ENCODE data around the gene SATB1. TPM values are rescaled to one million over a fixed set of nuclear protein-coding genes. Genes with fewer than 3 reads are reported as not detected.

The SATB1 gene
- polyA plus RNA-seq, 2 of the 4 experiments (the other 2 are of a cell fraction) = 0.05 TPM; not detected in 1

DNA sequence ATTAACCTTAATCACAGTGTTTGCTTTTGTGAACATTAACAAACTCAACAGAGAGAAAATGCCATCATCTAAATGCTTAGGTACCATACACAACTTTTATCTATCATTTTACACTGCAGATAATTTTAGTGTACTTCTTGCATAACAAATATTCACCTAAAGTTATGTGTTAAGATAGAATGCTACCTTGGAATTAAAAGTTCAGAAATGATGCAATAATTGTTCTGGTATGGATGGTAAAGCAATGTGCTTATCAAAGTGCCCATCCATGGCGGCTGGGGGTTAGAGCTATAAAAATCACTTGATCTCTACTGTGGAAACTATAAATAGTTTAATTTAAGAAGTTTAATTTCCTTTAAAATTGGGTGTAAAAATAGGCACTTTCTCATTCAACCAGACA is 28.7 kb downstream of the SATB1 start:
- ChIA-PET POLR2A (no interaction called here), CTCF (interaction anchor here (0.5 kb wide), 1 partner anchor 75 kb away, joined by 3 read pairs; no protein-coding TSS in a partner anchor)
- WGBS (ENCODE audit: missing lambda C conversion rate) = 0% methylated on average over 1 of the region's 1 CpG
- Histone ChIP-seq H3K4me1 (no peaks in the 10 kb centered on the region), H3K4me3 (no peak overlapping the region), H3K9me3 (no peaks in the 10 kb centered on the region), H3K27ac (no peak overlapping the region), H3K4me2 (no peak overlapping the region)
- FAIRE-seq (no peak), ATAC-seq (no peak), DNase-seq (ENCODE audit: low read depth in 1 of 2, low spot score in 1 of 2) (no peak)
- TF ChIP-seq KDM1A (IDR thresholded peaks at IDR 0.05; ENCODE audit: low read depth) (no peak), ZFP36 (IDR thresholded peaks at IDR 0.05; ENCODE audit: borderline replicate concordance, partially characterized antibody) (no peak), HOXB5 (CRISPR knock-in tag; IDR thresholded peaks at IDR 0.05) (no peak), NR3C1 (IDR thresholded peaks at IDR 0.05) (no peak), RAD21 (conservative IDR thresholded peaks at IDR 0.05 in 1 of 2, IDR thresholded peaks at IDR 0.05 in 1 of 2) (no peak), CHD4 (IDR thresholded peaks at IDR 0.05; ENCODE audit: borderline replicate concordance) (no peak), ZSCAN20 (CRISPR knock-in tag; IDR thresholded peaks at IDR 0.05) (no peak), EP300 (IDR thresholded peaks at IDR 0.05) (no peak)
- TF ChIP-seq, protein P1, sequence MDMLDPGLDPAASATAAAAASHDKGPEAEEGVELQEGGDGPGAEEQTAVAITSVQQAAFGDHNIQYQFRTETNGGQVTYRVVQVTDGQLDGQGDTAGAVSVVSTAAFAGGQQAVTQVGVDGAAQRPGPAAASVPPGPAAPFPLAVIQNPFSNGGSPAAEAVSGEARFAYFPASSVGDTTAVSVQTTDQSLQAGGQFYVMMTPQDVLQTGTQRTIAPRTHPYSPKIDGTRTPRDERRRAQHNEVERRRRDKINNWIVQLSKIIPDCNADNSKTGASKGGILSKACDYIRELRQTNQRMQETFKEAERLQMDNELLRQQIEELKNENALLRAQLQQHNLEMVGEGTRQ (IDR thresholded peaks at IDR 0.05) = no peak
- TF ChIP-seq, protein P2, sequence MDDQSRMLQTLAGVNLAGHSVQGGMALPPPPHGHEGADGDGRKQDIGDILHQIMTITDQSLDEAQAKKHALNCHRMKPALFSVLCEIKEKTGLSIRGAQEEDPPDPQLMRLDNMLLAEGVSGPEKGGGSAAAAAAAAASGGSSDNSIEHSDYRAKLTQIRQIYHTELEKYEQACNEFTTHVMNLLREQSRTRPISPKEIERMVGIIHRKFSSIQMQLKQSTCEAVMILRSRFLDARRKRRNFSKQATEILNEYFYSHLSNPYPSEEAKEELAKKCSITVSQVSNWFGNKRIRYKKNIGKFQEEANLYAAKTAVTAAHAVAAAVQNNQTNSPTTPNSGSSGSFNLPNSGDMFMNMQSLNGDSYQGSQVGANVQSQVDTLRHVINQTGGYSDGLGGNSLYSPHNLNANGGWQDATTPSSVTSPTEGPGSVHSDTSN (IDR thresholded peaks at IDR 0.05) = no peak
- TF ChIP-seq, protein P3, sequence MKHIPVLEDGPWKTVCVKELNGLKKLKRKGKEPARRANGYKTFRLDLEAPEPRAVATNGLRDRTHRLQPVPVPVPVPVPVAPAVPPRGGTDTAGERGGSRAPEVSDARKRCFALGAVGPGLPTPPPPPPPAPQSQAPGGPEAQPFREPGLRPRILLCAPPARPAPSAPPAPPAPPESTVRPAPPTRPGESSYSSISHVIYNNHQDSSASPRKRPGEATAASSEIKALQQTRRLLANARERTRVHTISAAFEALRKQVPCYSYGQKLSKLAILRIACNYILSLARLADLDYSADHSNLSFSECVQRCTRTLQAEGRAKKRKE (CRISPR knock-in tag; IDR thresholded peaks at IDR 0.05; ENCODE audit: low read depth) = no peak

GRCh38 chr3:18394384-18394995 is 30.6 kb downstream of the SATB1 start:
- H3K27ac ChIP-seq = no peak overlapping the region
- POLR2A ChIA-PET = no interaction called here
- H3K4me1 ChIP-seq = no peaks in the 10 kb centered on the region
- no peak for FAIRE-seq
- TF ChIP-seq EHMT2 (IDR thresholded peaks at IDR 0.05; ENCODE audit: low read depth) (no peak), FOXS1 (CRISPR knock-in tag; IDR thresholded peaks at IDR 0.05) (no peak), HOXB5 (CRISPR knock-in tag; IDR thresholded peaks at IDR 0.05) (no peak), GATA3 (IDR thresholded peaks at IDR 0.05; ENCODE audit: borderline replicate concordance) (no peak), HEYL (CRISPR knock-in tag; IDR thresholded peaks at IDR 0.05) (no peak), KDM5A (IDR thresholded peaks at IDR 0.05) (no peak), NFE2L2 (conservative IDR thresholded peaks at IDR 0.05; ENCODE audit: low read length) (no peak)
- no peak overlapping the region for H3K4me2 ChIP-seq
- no peak for DNase-seq (ENCODE audit: low read depth in 1 of 2, low spot score in 1 of 2)
- no peaks in the 10 kb centered on the region for H3K9me3 ChIP-seq
- WGBS (ENCODE audit: missing lambda C conversion rate) = 39% methylated on average over 12 of the region's 12 CpGs
- CTCF ChIA-PET = no interaction called here
- no peak for ATAC-seq
- no peak overlapping the region for H3K4me3 ChIP-seq

DNA sequence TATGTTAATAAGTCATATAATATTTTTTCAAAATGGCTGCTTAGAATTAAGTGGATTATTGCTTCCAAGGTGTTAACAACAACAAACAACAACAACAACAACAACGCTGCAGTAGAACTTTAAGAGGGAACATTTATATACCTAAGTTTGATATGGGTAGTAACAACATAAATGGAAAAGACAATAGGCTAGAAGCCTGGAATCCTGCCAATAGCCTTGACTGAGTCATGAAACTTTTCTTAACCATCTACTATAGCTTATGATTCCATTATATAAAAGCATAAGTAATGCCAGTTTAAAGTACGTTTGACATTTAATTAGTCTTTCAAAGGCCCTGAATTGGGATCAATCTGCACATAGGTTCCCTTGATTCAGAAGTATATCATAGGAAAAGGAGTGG is 31.2 kb downstream of the SATB1 start:
- POLR2A ChIA-PET = no interaction called here
- 11% methylated on average over 2 of the region's 2 CpGs for WGBS (ENCODE audit: missing lambda C conversion rate)
- no peak for ATAC-seq
- no peak for FAIRE-seq
- CTCF ChIA-PET = interaction anchor here (1.0 kb wide), 1 partner anchor 500 kb away, joined by 4 read pairs; no protein-coding TSS in a partner anchor
- Histone ChIP-seq H3K4me1 (no peaks in the 10 kb centered on the region), H3K4me2 (no peak overlapping the region), H3K9me3 (no peaks in the 10 kb centered on the region), H3K27ac (no peak overlapping the region), H3K4me3 (no peak overlapping the region)
- no peak for DNase-seq (ENCODE audit: low read depth in 1 of 2, low spot score in 1 of 2)
- TF ChIP-seq POLR2A (IDR thresholded peaks at IDR 0.05; ENCODE audit: low read length) (no peak), GATA3 (IDR thresholded peaks at IDR 0.05; ENCODE audit: borderline replicate concordance) (no peak), HDAC2 (IDR thresholded peaks at IDR 0.05) (no peak), NPAS2 (CRISPR knock-in tag; IDR thresholded peaks at IDR 0.05; ENCODE audit: borderline replicate concordance) (no peak), MYC (IDR thresholded peaks at IDR 0.05; ENCODE audit: borderline replicate concordance, low read length) (no peak), HOXA7 (CRISPR knock-in tag; IDR thresholded peaks at IDR 0.05) (no peak), FOSB (CRISPR knock-in tag; IDR thresholded peaks at IDR 0.05) (no peak), CBX8 (IDR thresholded peaks at IDR 0.05) (no peak), MAFK (IDR thresholded peaks at IDR 0.05; ENCODE audit: partially characterized antibody) (no peak), ZFP36 (IDR thresholded peaks at IDR 0.05; ENCODE audit: borderline replicate concordance, partially characterized antibody) (no peak)
- TF ChIP-seq, protein P2 (IDR thresholded peaks at IDR 0.05) = no peak
